Muscle of back (tissue), 10 donors: Measurements from ENCODE around the gene COL3A1. TPM values are rescaled to one million over a fixed set of nuclear protein-coding genes. Genes with fewer than 3 reads are reported as not detected.

Experiments used
- polyA plus RNA-seq, 10 donors: library from polyadenylated mRNA; unstranded; fragments of 120-200 nt; gene quantifications; one replicate each; pipeline ENCODE4 v1.2.1, GENCODE V29; 2013; ENCODE audit not compliant: insufficient read length in 10 of 10

Gene COL3A1
- polyA plus RNA-seq, 10 donors, result 5,641 to 11,027 (median 7,479) TPM

Other genes with a start within 250 kb of the COL3A1 start
- 100 to 1,000 TPM; 373 to 905 (median 509) TPM for gene COL5A2, start 205.4 kb downstream of the COL3A1 start, polyA plus RNA-seq